CD14-positive monocyte (primary cell): ENCODE results near the gene EPHA8. TPM values are rescaled to one million over a fixed set of nuclear protein-coding genes. Genes with fewer than 3 reads are reported as not detected.

Experiments
- DNase-seq, 3 donors: peaks; one replicate each; pipeline ENCODE4 v3.0.0-alpha.2; 2011 to 2022
- H2AFZ ChIP-seq: 2 replicates; pipeline ENCODE4 v1.6.0; 2012; ENCODE audit warnings: mild to moderate bottlenecking, low read depth, low read length, inconsistent platforms; ENCODE audit not compliant: insufficient read depth, poor library complexity, severe bottlenecking
- H3K27ac ChIP-seq, 2 donors: 1 replicate in 1 of 2; 2 replicates in 1 of 2; pipeline ENCODE4 v1.5.1; 2012 to 2013; ENCODE audit warnings: low read length in 2 of 2, control low read depth in 1 of 2, inconsistent platforms in 1 of 2, low read depth in 1 of 2, mild to moderate bottlenecking in 1 of 2
- H3K27me3 ChIP-seq, 2 donors: one replicate each; pipeline versions ENCODE4 v1.6.0 to v1.6.1; 2011 to 2013; ENCODE audit warnings: low read length in 2 of 2; ENCODE audit not compliant: control insufficient read depth in 2 of 2, insufficient read depth in 2 of 2
- H3K36me3 ChIP-seq, 2 donors: replicated peaks in 1 of 2; 1 replicate in 1 of 2; 2 replicates in 1 of 2; pipeline versions ENCODE4 v1.5.1 to v1.6.1; 2012 to 2013; ENCODE audit warnings: low read length in 2 of 2, control low read depth in 1 of 2, inconsistent platforms in 1 of 2, mild to moderate bottlenecking in 1 of 2; ENCODE audit not compliant: insufficient read depth in 2 of 2, control insufficient read depth in 1 of 2
- H3K4me1 ChIP-seq, 2 donors: 1 replicate in 1 of 2; 2 replicates in 1 of 2; pipeline versions ENCODE4 v1.5.1 to v1.6.1; 2012 to 2013; ENCODE audit warnings: low read length in 2 of 2, control low read depth in 1 of 2, inconsistent platforms in 1 of 2, mild to moderate bottlenecking in 1 of 2, moderate library complexity in 1 of 2; ENCODE audit not compliant: insufficient read depth in 2 of 2, control insufficient read depth in 1 of 2
- H3K4me2 ChIP-seq: replicated peaks from 2 replicates; pipeline ENCODE3; 2012; ENCODE audit warnings: low read length, moderate library complexity, mild to moderate bottlenecking; ENCODE audit not compliant: poor library complexity, severe bottlenecking; ENCODE audit errors: extremely low read depth
- H3K4me3 ChIP-seq, 3 experiments: fragments of 200-600 bp in 1 of 3; sonication (generic) in 1 of 3; replicated peaks in 1 of 3; 1 replicate in 2 of 3; 2 replicates in 1 of 3; pipeline ENCODE4 v1.5.1; 2011 to 2013; ENCODE audit warnings: low read length in 3 of 3, mild to moderate bottlenecking in 3 of 3, control low read depth in 2 of 3, low read depth in 2 of 3, inconsistent platforms in 1 of 3, moderate library complexity in 1 of 3
- H3K79me2 ChIP-seq: 2 replicates; pipeline ENCODE4 v1.6.0; 2012; ENCODE audit warnings: mild to moderate bottlenecking, control low read depth, inconsistent platforms, low read length, moderate library complexity; ENCODE audit not compliant: insufficient read depth
- H3K9ac ChIP-seq: 2 replicates; pipeline ENCODE4 v1.6.0; 2017; ENCODE audit warnings: low read length, mild to moderate bottlenecking; ENCODE audit not compliant: insufficient read depth, poor library complexity, severe bottlenecking
- H3K9me3 ChIP-seq, 2 donors: replicated peaks in 1 of 2; 1 replicate in 1 of 2; 2 replicates in 1 of 2; pipeline versions ENCODE4 v1.5.1 to v1.6.1; 2012 to 2013; ENCODE audit warnings: low read length in 2 of 2, control low read depth in 1 of 2; ENCODE audit not compliant: control insufficient read depth in 1 of 2, insufficient read depth in 1 of 2
- H4K20me1 ChIP-seq: 2 replicates; pipeline ENCODE4 v1.6.0; 2012; ENCODE audit warnings: mild to moderate bottlenecking, low read length, control low read depth, moderate library complexity; ENCODE audit not compliant: insufficient read depth
- H3K27ac Mint-ChIP-seq, 7 donors: one replicate each; pipeline ENCODE4 v1.8.0; 2020; ENCODE audit warnings: mild to moderate bottlenecking in 7 of 7, mixed read lengths in 7 of 7, moderate library complexity in 6 of 7, inconsistent platforms in 2 of 7
- H3K27me3 Mint-ChIP-seq, 3 donors: one replicate each; pipeline ENCODE4 v1.8.0; 2021 to 2022; ENCODE audit warnings: low read depth in 3 of 3, mild to moderate bottlenecking in 3 of 3, mixed read lengths in 3 of 3, moderate library complexity in 3 of 3, inconsistent platforms in 1 of 3
- H3K36me3 Mint-ChIP-seq, 2 donors: one replicate each; pipeline ENCODE4 v1.8.0; 2020; ENCODE audit warnings: mixed read lengths in 2 of 2, inconsistent platforms in 1 of 2, mild to moderate bottlenecking in 1 of 2
- H3K4me1 Mint-ChIP-seq: one replicate; pipeline ENCODE4 v1.8.0; 2020; ENCODE audit warnings: mild to moderate bottlenecking, mixed read lengths
- H3K4me3 Mint-ChIP-seq, 2 donors: one replicate each; pipeline ENCODE4 v1.8.0; 2020; ENCODE audit warnings: mild to moderate bottlenecking in 2 of 2, mixed read lengths in 2 of 2, moderate library complexity in 1 of 2
- H3K9me3 Mint-ChIP-seq, 7 donors: one replicate each; pipeline ENCODE4 v1.8.0; 2020 to 2022; ENCODE audit warnings: mixed read lengths in 7 of 7, mild to moderate bottlenecking in 6 of 7, moderate library complexity in 6 of 7, inconsistent platforms in 2 of 7
- CTCF ChIP-seq: fragments of 200-600 bp; IDR thresholded peaks from one replicate; pipeline ENCODE4 v1.8.0; 2022; ENCODE audit warnings: antibody characterized with exemption, mild to moderate bottlenecking
- WGBS: methylation state at CpG from one replicate; pipeline ENCODE4 v1.1.5; 2013; ENCODE audit warnings: missing lambda C conversion rate; ENCODE audit not compliant: insufficient coverage; 5-methylcytosine and 5-hydroxymethylcytosine counted together
- intact Hi-C, 2 donors: fragments of 100-400 bp; cut with micrococcal nuclease; formaldehyde crosslinking; loops; one replicate each; pipeline versions ENCODE4 v1.15.0 to v1.15.1; 2023
- polyA plus RNA-seq, 3 donors: library from polyadenylated mRNA; depleted of rRNA in 1 of 3; unstranded in 2 of 3; stranded (reverse) in 1 of 3; fragments of 300-500 nt in 2 of 3; fragments of >200 nt in 1 of 3; fragmentation: Illumina TruSeq in 2 of 3; gene quantifications; 1 replicate in 2 of 3; 2 replicates in 1 of 3; pipeline ENCODE4 v1.2.3, GENCODE V29; 2012 to 2021

EPHA8 gene
- polyA plus RNA-seq, 3 donors, result 0.04 TPM; not detected in 2

GRCh38 chr1:22535399-22535798 is 27.9 kb upstream of the EPHA8 start:
- H3K27ac Mint-ChIP-seq, result peak overlapping the region in 2 of 7 donors; percentile 6 to 30
- peaks cover 8% of the 10 kb centered on the region for H3K4me1 Mint-ChIP-seq
- Histone ChIP-seq H3K79me2 (no peaks in the 10 kb centered on the region), H3K36me3 (peaks cover 3 to 23% of the 10 kb centered on the region in 2 donors), H3K9me3 (no peaks in the 10 kb centered on the region), H3K27me3 (no peaks in the 10 kb centered on the region), H3K4me2 (no peak overlapping the region), H3K27ac (no peak overlapping the region), H3K9ac (no peak overlapping the region), H3K4me1 (peaks cover 0 to 4% of the 10 kb centered on the region in 2 donors), H3K4me3 (no peak overlapping the region), H2AFZ (no peak overlapping the region), H4K20me1 (no peaks in the 10 kb centered on the region)
- peaks cover 0 to under 1% (median 0%) of the 10 kb centered on the region in 3 donors for H3K27me3 Mint-ChIP-seq
- DNase-seq, result no peak
- H3K36me3 Mint-ChIP-seq, result peaks cover 21 to 32% of the 10 kb centered on the region in 2 donors
- intact Hi-C loops, result no loop called here
- no peak for TF ChIP-seq CTCF
- 99% methylated on average over 6 of the region's 6 CpGs for WGBS
- no peak overlapping the region for H3K4me3 Mint-ChIP-seq
- H3K9me3 Mint-ChIP-seq, result no peaks in the 10 kb centered on the region

GRCh38 chr1:22536506-22536905 is 26.8 kb upstream of the EPHA8 start:
- TF ChIP-seq CTCF, result no peak
- Mint-ChIP-seq H3K4me1 (peaks cover 14% of the 10 kb centered on the region), H3K27ac (peak overlapping the region in 1 of 7 donors; percentile 28), H3K36me3 (peaks cover 18 to 32% of the 10 kb centered on the region in 2 donors), H3K4me3 (no peak overlapping the region), H3K9me3 (no peaks in the 10 kb centered on the region), H3K27me3 (peaks cover 0 to 2% (median 0%) of the 10 kb centered on the region in 3 donors)
- DNase-seq, result no peak
- no peak overlapping the region for H3K9ac ChIP-seq
- no peaks in the 10 kb centered on the region for H3K79me2 ChIP-seq
- H3K27me3 ChIP-seq, result no peaks in the 10 kb centered on the region
- no peaks in the 10 kb centered on the region for H4K20me1 ChIP-seq
- 87% methylated on average over 4 of the region's 7 CpGs for WGBS
- no peaks in the 10 kb centered on the region for H3K9me3 ChIP-seq
- H3K36me3 ChIP-seq, result peaks cover under 1 to 20% of the 10 kb centered on the region in 2 donors
- intact Hi-C loops, result no loop called here
- peaks cover 0 to 5% of the 10 kb centered on the region in 2 donors for H3K4me1 ChIP-seq
- H2AFZ ChIP-seq, result no peak overlapping the region
- no peak overlapping the region for H3K27ac ChIP-seq
- no peak overlapping the region for H3K4me2 ChIP-seq
- no peak overlapping the region for H3K4me3 ChIP-seq
